HG03139 (cell line): ENCODE measurements around the gene UBL4A.

Source experiments
- ATAC-seq: cut with Tn5 transposase; IDR thresholded peaks from one replicate; pipeline ENCODE4 v1.9.1; 2021; ENCODE audit not compliant: unreplicated experiment

Gene UBL4A

GRCh38 chrX:154440623-154441357 lies 45.6 kb downstream of the UBL4A start:
- ATAC-seq, result no peak

- ATAC-seq, result no peak
Observed at GRCh38 chrX:154439841-154440240, 46.6 kb downstream of the UBL4A start.

GRCh38 chrX:154437971-154438893 lies 48.2 kb downstream of the UBL4A start:
- ATAC-seq, result no peak

GRCh38 chrX:154436983-154437752 lies 49.2 kb downstream of the UBL4A start, which contains the start of gene GDI1:
TSS of gene GDI1 (plus strand) at chrX:154437154. CDS start at chrX:154437255, 101 bp downstream.
- ATAC-seq, result no peak

GRCh38 chrX:154436374-154436982 lies 49.9 kb downstream of the UBL4A start:
- no peak for ATAC-seq

GRCh38 chrX:154435171-154435733 lies 51.2 kb downstream of the UBL4A start:
- ATAC-seq, result no peak

- no peak for ATAC-seq
Observed at GRCh38 chrX:154434394-154435168, 51.8 kb downstream of the UBL4A start.
